Measurements from ENCODE around the gene SLFNL1. TPM values are rescaled to one million over a fixed set of nuclear protein-coding genes. Genes with fewer than 3 reads are reported as not detected.

SLFNL1 gene
- total RNA-seq, 1 donor from 2014 or later: 1.0 TPM

DNA sequence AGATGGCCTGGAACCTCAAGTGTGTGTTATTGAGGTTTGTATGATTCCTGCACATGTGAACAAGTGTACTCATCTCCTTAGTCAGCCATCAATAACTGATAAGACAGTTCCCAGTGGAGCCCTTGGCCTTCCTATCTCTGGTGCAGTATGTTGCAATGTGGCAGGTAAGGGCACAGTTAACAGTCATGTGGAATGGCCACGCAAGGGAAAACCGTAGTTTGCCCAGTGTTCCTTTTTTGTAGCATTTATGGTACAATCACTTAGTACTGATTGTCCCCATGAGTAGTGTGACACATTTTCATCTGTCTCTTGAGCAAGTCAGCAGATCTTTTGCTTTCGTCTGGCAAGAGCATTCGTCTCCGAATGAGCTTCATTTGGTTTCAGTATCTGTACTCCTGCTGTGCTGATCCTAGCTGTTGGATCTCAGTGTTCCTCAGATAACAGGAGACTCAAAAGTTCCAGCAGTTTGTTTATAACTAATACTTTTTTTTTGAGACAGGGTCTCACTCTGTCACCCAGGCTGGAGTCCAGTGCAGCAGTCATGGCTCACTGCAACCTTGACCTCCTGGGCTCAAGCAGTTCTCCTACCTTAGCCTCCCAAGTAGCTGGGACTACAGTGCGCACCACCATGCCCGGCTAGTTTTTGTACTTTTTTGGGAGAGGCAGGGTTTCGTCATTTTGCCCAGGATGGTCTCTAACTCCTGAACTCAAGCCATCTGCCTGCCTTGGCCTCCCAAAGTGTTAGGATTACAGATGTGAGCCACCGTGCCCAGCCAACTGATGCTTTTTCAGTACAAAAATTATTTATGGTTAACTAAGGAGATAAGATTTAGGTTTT lies 33.9 kb downstream of the SLFNL1 start:
- Mint-ChIP-seq H3K9me3 (ENCODE audit: low read depth) (no peaks in the 10 kb centered on the region), H3K4me3 (ENCODE audit: low read depth) (no peak overlapping the region), H3K27me3 (no peaks in the 10 kb centered on the region), H3K4me1 (ENCODE audit: low read depth) (peaks cover 10% of the 10 kb centered on the region), H3K36me3 (ENCODE audit: insufficient read depth) (peaks cover 34% of the 10 kb centered on the region), H3K27ac (no peak overlapping the region)
- TF ChIP-seq, protein P1, sequence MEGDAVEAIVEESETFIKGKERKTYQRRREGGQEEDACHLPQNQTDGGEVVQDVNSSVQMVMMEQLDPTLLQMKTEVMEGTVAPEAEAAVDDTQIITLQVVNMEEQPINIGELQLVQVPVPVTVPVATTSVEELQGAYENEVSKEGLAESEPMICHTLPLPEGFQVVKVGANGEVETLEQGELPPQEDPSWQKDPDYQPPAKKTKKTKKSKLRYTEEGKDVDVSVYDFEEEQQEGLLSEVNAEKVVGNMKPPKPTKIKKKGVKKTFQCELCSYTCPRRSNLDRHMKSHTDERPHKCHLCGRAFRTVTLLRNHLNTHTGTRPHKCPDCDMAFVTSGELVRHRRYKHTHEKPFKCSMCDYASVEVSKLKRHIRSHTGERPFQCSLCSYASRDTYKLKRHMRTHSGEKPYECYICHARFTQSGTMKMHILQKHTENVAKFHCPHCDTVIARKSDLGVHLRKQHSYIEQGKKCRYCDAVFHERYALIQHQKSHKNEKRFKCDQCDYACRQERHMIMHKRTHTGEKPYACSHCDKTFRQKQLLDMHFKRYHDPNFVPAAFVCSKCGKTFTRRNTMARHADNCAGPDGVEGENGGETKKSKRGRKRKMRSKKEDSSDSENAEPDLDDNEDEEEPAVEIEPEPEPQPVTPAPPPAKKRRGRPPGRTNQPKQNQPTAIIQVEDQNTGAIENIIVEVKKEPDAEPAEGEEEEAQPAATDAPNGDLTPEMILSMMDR (IDR thresholded peaks at IDR 0.05; ENCODE audit: unreplicated experiment): no peak
- DNase-seq (ENCODE audit: low spot score, unreplicated experiment): no peak

DNA sequence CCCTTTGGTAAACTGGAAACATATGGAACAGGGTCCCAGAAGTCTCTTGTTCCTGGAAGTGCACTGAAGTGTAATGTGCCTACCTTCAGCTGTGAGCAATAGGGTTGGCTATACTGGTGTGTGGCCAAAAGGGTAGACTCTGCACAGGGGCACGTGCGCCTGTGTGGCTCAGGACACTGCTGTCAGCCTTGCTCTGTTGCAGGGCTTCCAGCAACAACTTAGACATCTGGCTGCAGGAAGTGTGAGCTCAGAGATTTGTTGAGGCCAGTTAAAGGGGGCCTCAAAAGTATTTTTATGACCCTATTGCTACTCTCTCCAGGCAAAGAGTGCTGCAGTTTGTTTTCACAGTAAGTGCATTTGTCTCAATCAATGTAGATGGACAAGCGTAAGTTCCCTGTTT lies 34.6 kb downstream of the SLFNL1 start:
- no peak for DNase-seq (ENCODE audit: low spot score, unreplicated experiment)
- Mint-ChIP-seq H3K4me3 (ENCODE audit: low read depth) (no peak overlapping the region), H3K27me3 (no peaks in the 10 kb centered on the region), H3K36me3 (ENCODE audit: insufficient read depth) (peaks cover 30% of the 10 kb centered on the region), H3K27ac (no peak overlapping the region), H3K4me1 (ENCODE audit: low read depth) (peaks cover 16% of the 10 kb centered on the region), H3K9me3 (ENCODE audit: low read depth) (no peaks in the 10 kb centered on the region)
- TF ChIP-seq, protein P1 (IDR thresholded peaks at IDR 0.05; ENCODE audit: unreplicated experiment): no peak

DNA sequence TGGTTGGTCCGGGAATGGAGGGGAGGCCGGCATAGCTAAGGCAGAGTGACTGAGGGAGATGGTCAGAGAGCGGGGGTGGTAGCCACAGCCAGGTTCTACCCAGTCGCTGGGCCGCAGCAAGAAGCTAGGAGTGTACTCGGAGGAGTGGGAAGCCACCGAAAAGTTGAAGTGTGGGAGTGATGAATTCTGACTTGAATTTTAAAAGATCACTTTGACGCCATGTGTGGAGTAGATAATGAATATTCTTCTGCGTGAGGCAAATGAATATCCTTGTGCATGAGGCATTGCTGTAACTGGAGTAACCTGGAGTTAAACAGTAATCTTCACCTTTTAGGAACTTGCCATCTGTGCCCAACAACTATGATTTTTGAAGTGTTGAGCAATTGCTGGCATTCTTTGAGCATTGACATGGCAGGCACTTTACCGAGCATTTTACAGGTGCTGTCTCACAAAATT lies 35.2 kb downstream of the SLFNL1 start:
- H3K4me1 Mint-ChIP-seq (ENCODE audit: low read depth): peaks cover 21% of the 10 kb centered on the region
- no peaks in the 10 kb centered on the region for H3K9me3 Mint-ChIP-seq (ENCODE audit: low read depth)
- H3K36me3 Mint-ChIP-seq (ENCODE audit: insufficient read depth): peaks cover 26% of the 10 kb centered on the region
- no peak for DNase-seq (ENCODE audit: low spot score, unreplicated experiment)
- TF ChIP-seq, protein P1 (IDR thresholded peaks at IDR 0.05; ENCODE audit: unreplicated experiment): no peak
- no peaks in the 10 kb centered on the region for H3K27me3 Mint-ChIP-seq
- H3K27ac Mint-ChIP-seq: no peak overlapping the region
- no peak overlapping the region for H3K4me3 Mint-ChIP-seq (ENCODE audit: low read depth)

DNA sequence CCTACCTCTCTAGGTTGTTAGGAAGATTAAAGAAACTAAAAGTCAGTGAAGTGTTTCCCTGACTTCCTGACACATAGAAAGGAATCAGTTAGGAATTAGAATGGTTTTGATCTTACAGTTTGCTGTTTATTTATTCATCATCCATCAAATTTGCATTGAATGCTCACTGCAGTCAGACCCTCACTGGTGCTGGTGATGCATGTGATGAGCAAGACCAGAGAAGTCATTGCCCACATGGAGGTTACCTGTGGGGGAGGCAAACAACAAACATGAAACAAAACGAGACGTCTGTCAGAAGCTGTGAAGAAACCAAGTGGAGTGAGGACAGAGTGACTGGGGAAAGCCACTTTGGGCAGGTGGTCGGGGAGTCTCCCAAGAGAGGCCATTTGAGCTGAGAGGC lies 35.6 kb downstream of the SLFNL1 start:
- DNase-seq (ENCODE audit: low spot score, unreplicated experiment): no peak
- Mint-ChIP-seq H3K27me3 (no peaks in the 10 kb centered on the region), H3K27ac (no peak overlapping the region), H3K9me3 (ENCODE audit: low read depth) (no peaks in the 10 kb centered on the region), H3K4me3 (ENCODE audit: low read depth) (no peak overlapping the region), H3K4me1 (ENCODE audit: low read depth) (peaks cover 26% of the 10 kb centered on the region), H3K36me3 (ENCODE audit: insufficient read depth) (peaks cover 23% of the 10 kb centered on the region)
- TF ChIP-seq, protein P1 (IDR thresholded peaks at IDR 0.05; ENCODE audit: unreplicated experiment): no peak

DNA sequence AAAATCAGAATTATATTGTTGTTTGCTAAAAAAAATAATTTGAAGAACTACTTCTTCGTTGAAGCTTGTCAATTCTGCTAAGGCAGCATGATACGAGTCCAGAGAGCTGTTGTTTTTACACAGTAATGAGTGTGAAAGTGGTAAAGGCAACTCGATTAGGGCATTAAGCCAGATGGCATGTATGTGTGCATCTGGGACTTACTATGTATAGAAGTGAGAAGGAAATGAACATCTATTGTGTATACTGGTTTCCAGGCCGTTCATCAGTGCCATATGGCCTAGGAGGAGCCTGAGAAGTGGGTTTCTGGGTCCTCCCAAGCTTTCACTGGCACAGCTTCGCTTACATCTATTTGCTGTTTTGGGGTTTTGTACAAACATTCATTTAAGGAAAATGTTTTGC lies 36.4 kb downstream of the SLFNL1 start:
- Mint-ChIP-seq H3K9me3 (ENCODE audit: low read depth) (no peaks in the 10 kb centered on the region), H3K27me3 (no peaks in the 10 kb centered on the region), H3K4me1 (ENCODE audit: low read depth) (peaks cover 31% of the 10 kb centered on the region), H3K4me3 (ENCODE audit: low read depth) (no peak overlapping the region), H3K36me3 (ENCODE audit: insufficient read depth) (peaks cover 20% of the 10 kb centered on the region), H3K27ac (no peak overlapping the region)
- TF ChIP-seq, protein P1 (IDR thresholded peaks at IDR 0.05; ENCODE audit: unreplicated experiment): no peak
- no peak for DNase-seq (ENCODE audit: low spot score, unreplicated experiment)

Data from progenitor cell of endocrine pancreas (in vitro differentiated cells).